Ammon's horn (tissue), 1 donor: ENCODE data around the gene MIPOL1.

Experiments
- DNase-seq: peaks from one replicate; pipeline ENCODE4 v3.0.0-alpha.2; 2016; ENCODE audit warnings: low spot score

Gene MIPOL1

GRCh38 chr14:37597914-37598746, 400.4 kb downstream of the MIPOL1 start:
- no peak for DNase-seq

- no peak for DNase-seq
Observed at GRCh38 chr14:37598747-37599506, 401.2 kb downstream of the MIPOL1 start.

- no peak for DNase-seq
Observed at GRCh38 chr14:37599507-37600368, 402.0 kb downstream of the MIPOL1 start.

- no peak for DNase-seq
Observed at GRCh38 chr14:37600880-37601741, 403.4 kb downstream of the MIPOL1 start.

- DNase-seq, result no peak
Observed at GRCh38 chr14:37601865-37602264, 404.1 kb downstream of the MIPOL1 start.
